Esophagus muscularis mucosa (tissue), 4 donors: ENCODE data around the gene HRAS. TPM values are rescaled to one million over a fixed set of nuclear protein-coding genes. Genes with fewer than 3 reads are reported as not detected.

ENCODE experiments used
- DNase-seq: peaks from one replicate; pipeline ENCODE4 v3.0.0-alpha.2; 2017; ENCODE audit errors: extremely low spot score
- H3K27ac ChIP-seq, 4 donors: fragments of 200-600 bp; sonication (generic); replicated peaks in 1 of 4; 1 replicate in 3 of 4; 2 replicates in 1 of 4; pipeline ENCODE4 v1.5.1; 2016 to 2019; ENCODE audit warnings: mild to moderate bottlenecking in 1 of 4
- H3K27me3 ChIP-seq, 4 donors: fragments of 200-600 bp; sonication (generic); one replicate each; pipeline versions ENCODE4 v1.5.1 to v1.6.0; 2016 to 2019
- H3K36me3 ChIP-seq, 4 donors: fragments of 200-600 bp; sonication (generic); one replicate each; pipeline ENCODE4 v1.5.1; 2016 to 2019
- H3K4me1 ChIP-seq, 4 donors: fragments of 200-600 bp; sonication (generic); one replicate each; pipeline ENCODE4 v1.5.1; 2016 to 2019
- H3K4me3 ChIP-seq, 4 donors: fragments of 200-600 bp; sonication (generic); 1 replicate in 2 of 4; 2 replicates in 2 of 4; pipeline ENCODE4 v1.5.1; 2016 to 2019; ENCODE audit warnings: mild to moderate bottlenecking in 4 of 4, moderate library complexity in 1 of 4
- H3K9me3 ChIP-seq, 4 donors: fragments of 200-600 bp; sonication (generic); 1 replicate in 3 of 4; 2 replicates in 1 of 4; pipeline ENCODE4 v1.5.1; 2016 to 2019
- CTCF ChIP-seq, 3 experiments: fragments of 200-600 bp in 2 of 3; fragments of 450-650 bp in 1 of 3; sonication (generic) in 2 of 3; IDR thresholded peaks; one replicate each; pipeline ENCODE4 v1.5.1; 2017 to 2019; ENCODE audit warnings: antibody characterized with exemption in 3 of 3, mild to moderate bottlenecking in 2 of 3, moderate library complexity in 1 of 3
- EP300 ChIP-seq: sonication (generic); formaldehyde crosslinking; IDR thresholded peaks from one replicate; pipeline ENCODE4 v1.6.1; 2017; ENCODE audit warnings: antibody characterized with exemption
- POLR2A ChIP-seq: fragments of 450-650 bp; IDR thresholded peaks from one replicate; pipeline ENCODE4 v1.6.1; 2017; ENCODE audit warnings: antibody characterized with exemption, moderate library complexity, mild to moderate bottlenecking, low read depth
- POLR2AphosphoS5 ChIP-seq, 2 donors: sonication (generic); formaldehyde crosslinking; IDR thresholded peaks; one replicate each; pipeline ENCODE4 v1.6.1; 2017; ENCODE audit warnings: antibody characterized with exemption in 2 of 2
- WGBS: methylation state at CpG from one replicate; pipeline ENCODE4 v1.1.5; 2018; 5-methylcytosine and 5-hydroxymethylcytosine counted together
- intact Hi-C: fragments of 100-400 bp; cut with DNase I; formaldehyde crosslinking; loops from one replicate; pipeline ENCODE4 v1.15.1; 2023
- total RNA-seq, 4 donors: library from RNA; depleted of rRNA; stranded (reverse); fragments of >200 nt; gene quantifications; one replicate each; pipeline versions ENCODE4 v1.1.0 to v1.2.1, GENCODE V29; 2016

Gene HRAS
- total RNA-seq, 4 donors from 2014 or later: 45.7 to 85.2 (median 61.7) TPM

- Histone ChIP-seq H3K9me3 (no peaks in the 10 kb centered on the region), H3K27me3 (no peaks in the 10 kb centered on the region), H3K4me1 (no peaks in the 10 kb centered on the region), H3K4me3 (no peak overlapping the region), H3K27ac (no peak overlapping the region), H3K36me3 (peaks cover 18 to 71% (median 69%) of the 10 kb centered on the region in 4 donors)
- TF ChIP-seq EP300 (no peak), POLR2AphosphoS5 (IDR thresholded peaks at IDR 0.05) (no peak), CTCF (IDR thresholded peaks at IDR 0.05) (no peak), POLR2A (no peak)
- 93% methylated on average over 28 of the region's 37 CpGs for WGBS
- intact Hi-C loops: no loop called here
- no peak for DNase-seq
These were observed 45.7 kb downstream of the HRAS start for GRCh38 chr11:489610-490185.

DNA sequence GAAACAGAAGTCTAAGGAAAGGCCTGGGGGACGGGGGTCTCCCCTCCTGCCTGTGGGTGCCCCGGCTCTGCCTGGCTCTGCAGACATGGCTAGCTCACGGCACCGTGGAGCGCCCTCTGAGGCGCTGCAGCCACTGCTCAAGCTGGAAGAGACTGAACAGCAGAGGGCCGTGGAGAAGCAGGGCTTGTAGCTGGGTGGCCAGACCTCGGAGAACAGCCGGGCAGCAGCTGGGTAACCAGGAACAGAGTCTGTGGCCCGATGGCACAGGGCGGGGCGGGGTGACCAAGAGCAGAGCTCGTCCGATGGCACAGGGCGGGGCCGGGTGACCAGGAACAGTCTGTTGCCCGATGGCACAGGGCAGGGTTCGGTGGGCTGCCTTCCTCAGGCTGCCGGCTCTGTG lies 46.4 kb downstream of the HRAS start:
- H3K36me3 ChIP-seq: peaks cover 11 to 64% (median 62%) of the 10 kb centered on the region in 4 donors
- WGBS: 73% methylated on average over 6 of the region's 19 CpGs
- TF ChIP-seq CTCF (IDR thresholded peaks at IDR 0.05) (no peak), POLR2A (no peak), EP300 (no peak), POLR2AphosphoS5 (IDR thresholded peaks at IDR 0.05) (no peak)

GRCh38 chr11:488579-488978 lies 46.8 kb downstream of the HRAS start:
- TF ChIP-seq CTCF (IDR thresholded peaks at IDR 0.05) (no peak), POLR2A (no peak), EP300 (no peak)
- intact Hi-C loops: no loop called here
- Histone ChIP-seq H3K36me3 (peaks cover 7 to 60% (median 58%) of the 10 kb centered on the region in 4 donors), H3K27me3 (no peaks in the 10 kb centered on the region), H3K27ac (no peak overlapping the region), H3K4me1 (no peaks in the 10 kb centered on the region), H3K9me3 (no peaks in the 10 kb centered on the region), H3K4me3 (no peak overlapping the region)
- no peak for DNase-seq
- WGBS: 93% methylated on average over 15 of the region's 19 CpGs

More for the DNA sequence above, 46.4 kb downstream of the HRAS start:
- no peaks in the 10 kb centered on the region for H3K27me3 ChIP-seq
- H3K9me3 ChIP-seq: no peaks in the 10 kb centered on the region
- intact Hi-C loops: no loop called here
- no peak overlapping the region for H3K27ac ChIP-seq
- DNase-seq: no peak
- H3K4me1 ChIP-seq: no peaks in the 10 kb centered on the region
- H3K4me3 ChIP-seq: no peak overlapping the region

GRCh38 chr11:488062-488461 lies 47.3 kb downstream of the HRAS start:
- TF ChIP-seq POLR2A (no peak), CTCF (IDR thresholded peaks at IDR 0.05) (no peak), POLR2AphosphoS5 (IDR thresholded peaks at IDR 0.05) (no peak), EP300 (no peak)
- Histone ChIP-seq H3K9me3 (no peaks in the 10 kb centered on the region), H3K4me3 (no peak overlapping the region), H3K27ac (no peak overlapping the region), H3K27me3 (no peaks in the 10 kb centered on the region), H3K36me3 (peaks cover 5 to 54% (median 53%) of the 10 kb centered on the region in 4 donors), H3K4me1 (no peaks in the 10 kb centered on the region)
- 89% methylated on average over 17 of the region's 25 CpGs for WGBS
- no peak for DNase-seq
- intact Hi-C loops: no loop called here

DNA sequence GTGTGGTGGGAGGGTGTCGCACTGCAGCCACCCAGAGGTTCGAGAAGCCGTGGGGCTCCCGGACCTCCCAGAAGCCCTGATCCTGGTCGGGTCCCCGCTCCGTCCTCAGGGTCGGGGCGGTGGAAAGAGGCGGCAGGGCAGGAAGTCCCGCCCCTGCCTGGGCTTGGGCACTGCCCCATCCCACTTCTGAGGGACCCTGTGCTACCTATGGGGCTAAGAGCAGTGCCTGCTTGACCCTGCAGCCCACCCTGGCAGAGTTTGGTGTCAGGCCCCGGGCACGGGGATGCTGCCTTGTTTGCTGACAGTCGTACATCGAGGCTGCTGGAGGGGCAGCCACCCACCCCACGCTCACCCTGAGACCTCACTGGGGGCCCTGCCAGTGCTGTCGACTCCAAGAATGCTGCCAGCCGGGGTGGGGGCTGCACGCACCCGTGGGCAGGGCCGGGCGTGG lies 47.8 kb downstream of the HRAS start:
- peaks cover 5 to 50% (median 48%) of the 10 kb centered on the region in 4 donors for H3K36me3 ChIP-seq
- no peaks in the 10 kb centered on the region for H3K9me3 ChIP-seq

More for the DNA sequence above, 47.8 kb downstream of the HRAS start:
- intact Hi-C loops: no loop called here
- Histone ChIP-seq H3K27me3 (no peaks in the 10 kb centered on the region), H3K27ac (no peak overlapping the region), H3K4me3 (no peak overlapping the region), H3K4me1 (no peaks in the 10 kb centered on the region)
- DNase-seq: no peak
- no CpG with 5 or more reads among the region's 22 CpGs for WGBS
- TF ChIP-seq CTCF (IDR thresholded peaks at IDR 0.05) (no peak), POLR2AphosphoS5 (IDR thresholded peaks at IDR 0.05) (no peak), EP300 (no peak), POLR2A (no peak)
